ENCODE data around the gene PSMD1. TPM values are rescaled to one million over a fixed set of nuclear protein-coding genes. Genes with fewer than 3 reads are reported as not detected.

Gene PSMD1
- total and polyA plus RNA-seq, 4 donors: 30.1 to 91.1 (median 56.0) TPM

DNA sequence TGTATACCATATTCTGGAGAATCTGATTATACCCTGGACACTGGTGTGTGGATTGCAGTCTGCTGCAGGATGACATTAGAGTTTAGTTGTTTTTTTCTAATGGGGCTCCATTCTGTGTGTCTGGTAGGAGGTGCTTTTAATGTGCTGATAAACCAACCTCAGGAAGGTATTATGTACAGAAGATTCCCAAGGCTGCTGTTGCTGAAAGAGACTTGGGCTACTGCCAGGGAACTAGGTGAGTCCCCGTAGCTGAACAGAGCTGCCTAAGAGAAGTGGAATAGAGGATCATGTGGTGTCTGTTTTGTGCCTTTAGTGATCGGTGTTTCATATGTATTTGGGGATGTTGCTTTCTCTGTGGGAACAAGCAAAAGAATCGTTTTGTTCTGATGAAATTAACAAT lies 44.2 kb upstream of the PSMD1 start:
- Histone ChIP-seq H3K36me3 (ENCODE audit: control insufficient read depth in 4 of 4, insufficient read depth in 4 of 4, low read length in 4 of 4) (no peaks in the 10 kb centered on the region), H3K4me3 (no peak overlapping the region), H3K9ac (ENCODE audit: insufficient read depth in 1 of 2, low read length in 2 of 2) (no peak overlapping the region), H3K4me1 (ENCODE audit: control insufficient read depth in 5 of 5, insufficient read depth in 5 of 5, low read length in 5 of 5) (no peaks in the 10 kb centered on the region), H3K27ac (ENCODE audit: low read depth in 1 of 2, low read length in 1 of 2) (no peak overlapping the region), H3K27me3 (ENCODE audit: control insufficient read depth in 3 of 3, insufficient read depth in 3 of 3, low read length in 2 of 3) (no peaks in the 10 kb centered on the region), H3K9me3 (ENCODE audit: control insufficient read depth in 4 of 4, insufficient read depth in 3 of 4, low read length in 3 of 4) (no peaks in the 10 kb centered on the region)
- DNase-seq (no peak), ATAC-seq (ENCODE audit: insufficient read depth, low FRiP score) (no peak)
- 69 to 85% methylated on average over 3 of the region's 3 CpGs for WGBS, 2 donors
- TF ChIP-seq, protein P1, sequence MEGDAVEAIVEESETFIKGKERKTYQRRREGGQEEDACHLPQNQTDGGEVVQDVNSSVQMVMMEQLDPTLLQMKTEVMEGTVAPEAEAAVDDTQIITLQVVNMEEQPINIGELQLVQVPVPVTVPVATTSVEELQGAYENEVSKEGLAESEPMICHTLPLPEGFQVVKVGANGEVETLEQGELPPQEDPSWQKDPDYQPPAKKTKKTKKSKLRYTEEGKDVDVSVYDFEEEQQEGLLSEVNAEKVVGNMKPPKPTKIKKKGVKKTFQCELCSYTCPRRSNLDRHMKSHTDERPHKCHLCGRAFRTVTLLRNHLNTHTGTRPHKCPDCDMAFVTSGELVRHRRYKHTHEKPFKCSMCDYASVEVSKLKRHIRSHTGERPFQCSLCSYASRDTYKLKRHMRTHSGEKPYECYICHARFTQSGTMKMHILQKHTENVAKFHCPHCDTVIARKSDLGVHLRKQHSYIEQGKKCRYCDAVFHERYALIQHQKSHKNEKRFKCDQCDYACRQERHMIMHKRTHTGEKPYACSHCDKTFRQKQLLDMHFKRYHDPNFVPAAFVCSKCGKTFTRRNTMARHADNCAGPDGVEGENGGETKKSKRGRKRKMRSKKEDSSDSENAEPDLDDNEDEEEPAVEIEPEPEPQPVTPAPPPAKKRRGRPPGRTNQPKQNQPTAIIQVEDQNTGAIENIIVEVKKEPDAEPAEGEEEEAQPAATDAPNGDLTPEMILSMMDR (IDR thresholded peaks at IDR 0.05; ENCODE audit: control extremely low read depth, extremely low read depth): no peak

DNA sequence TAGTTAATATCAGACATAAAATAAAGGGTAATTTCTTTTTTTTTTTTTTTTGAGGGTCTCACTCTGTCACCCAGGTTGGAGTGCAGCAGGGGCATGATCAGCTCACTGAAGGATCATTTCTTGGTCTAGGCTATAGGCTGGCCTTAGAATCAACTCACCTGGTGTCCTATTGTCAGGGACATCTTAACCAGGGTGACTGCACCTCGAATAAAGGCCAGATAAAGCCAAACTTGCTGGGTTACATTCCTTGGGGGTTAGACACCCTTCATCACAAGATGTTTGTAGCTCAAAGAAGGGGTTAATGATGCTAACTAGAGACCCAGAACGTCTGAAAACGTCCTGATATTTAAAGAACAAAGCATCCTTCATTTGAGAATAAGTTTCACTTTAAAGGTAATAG lies 42.8 kb upstream of the PSMD1 start:
- DNase-seq (no peak), ATAC-seq (ENCODE audit: insufficient read depth, low FRiP score) (no peak)
- H3K4me1 ChIP-seq (ENCODE audit: control insufficient read depth in 5 of 5, insufficient read depth in 5 of 5, low read length in 5 of 5): no peaks in the 10 kb centered on the region
- no peak overlapping the region for H3K27ac ChIP-seq (ENCODE audit: low read depth in 1 of 2, low read length in 1 of 2)
- H3K27me3 ChIP-seq (ENCODE audit: control insufficient read depth in 3 of 3, insufficient read depth in 3 of 3, low read length in 2 of 3): no peaks in the 10 kb centered on the region
- H3K9ac ChIP-seq (ENCODE audit: insufficient read depth in 1 of 2, low read length in 2 of 2): no peak overlapping the region
- no peak overlapping the region for H3K4me3 ChIP-seq
- no peaks in the 10 kb centered on the region for H3K9me3 ChIP-seq (ENCODE audit: control insufficient read depth in 4 of 4, insufficient read depth in 3 of 4, low read length in 3 of 4)
- H3K36me3 ChIP-seq (ENCODE audit: control insufficient read depth in 4 of 4, insufficient read depth in 4 of 4, low read length in 4 of 4): no peaks in the 10 kb centered on the region
- TF ChIP-seq, protein P1 (IDR thresholded peaks at IDR 0.05; ENCODE audit: control extremely low read depth, extremely low read depth): no peak
- WGBS, 2 donors: 28 to 35% methylated on average over 3 of the region's 3 CpGs

DNA sequence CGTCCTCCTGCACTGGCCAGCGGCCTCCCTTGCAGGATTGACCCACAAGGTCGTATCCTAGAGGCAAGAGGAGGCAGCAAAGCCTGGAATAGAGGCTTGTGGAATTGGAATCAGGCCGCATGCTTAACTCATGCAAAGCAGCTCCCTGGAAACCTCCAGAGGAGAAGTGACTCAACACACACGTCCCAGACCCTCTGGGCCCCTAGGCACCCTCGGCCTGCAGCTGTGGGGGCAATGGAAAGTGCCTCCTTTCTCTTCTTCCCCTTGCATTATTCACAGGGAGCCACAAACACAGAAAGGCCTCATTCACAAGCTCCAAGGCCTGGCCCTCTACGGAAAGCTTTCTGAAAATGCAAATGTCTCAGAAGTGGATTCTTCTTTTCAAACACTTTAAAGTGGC lies 41.2 kb upstream of the PSMD1 start:
- Histone ChIP-seq H3K27ac (ENCODE audit: low read depth in 1 of 2, low read length in 1 of 2) (no peak overlapping the region), H3K9ac (ENCODE audit: insufficient read depth in 1 of 2, low read length in 2 of 2) (no peak overlapping the region), H3K4me1 (ENCODE audit: control insufficient read depth in 5 of 5, insufficient read depth in 5 of 5, low read length in 5 of 5) (no peaks in the 10 kb centered on the region), H3K9me3 (ENCODE audit: control insufficient read depth in 4 of 4, insufficient read depth in 3 of 4, low read length in 3 of 4) (no peaks in the 10 kb centered on the region), H3K4me3 (no peak overlapping the region), H3K36me3 (ENCODE audit: control insufficient read depth in 4 of 4, insufficient read depth in 4 of 4, low read length in 4 of 4) (no peaks in the 10 kb centered on the region), H3K27me3 (ENCODE audit: control insufficient read depth in 3 of 3, insufficient read depth in 3 of 3, low read length in 2 of 3) (no peaks in the 10 kb centered on the region)
- ATAC-seq (ENCODE audit: insufficient read depth, low FRiP score) (no peak), DNase-seq (no peak)
- TF ChIP-seq, protein P1 (IDR thresholded peaks at IDR 0.05; ENCODE audit: control extremely low read depth, extremely low read depth): no peak
- WGBS, 2 donors: 70 to 77% methylated on average over 7 of the region's 7 CpGs

DNA sequence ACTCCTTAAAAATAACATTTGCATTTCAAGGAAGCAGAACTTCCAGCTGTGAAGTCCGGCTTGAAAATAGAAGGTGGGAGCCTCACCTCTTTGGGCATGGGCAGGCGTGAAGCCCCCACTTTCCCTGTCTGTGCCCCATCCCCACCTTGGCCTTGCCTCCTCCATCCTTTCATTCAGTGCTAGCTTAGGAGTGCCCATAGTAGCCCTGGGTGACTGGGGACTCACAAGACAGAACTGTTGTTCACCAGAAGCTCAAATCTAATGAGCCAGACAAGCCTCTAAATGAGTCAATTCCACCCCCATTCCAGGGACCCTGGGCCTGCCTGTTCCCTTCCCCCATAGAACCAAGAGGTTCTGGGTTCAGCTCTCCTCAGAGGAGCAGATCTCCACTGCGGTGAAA lies 40.7 kb upstream of the PSMD1 start:
- Histone ChIP-seq H3K27ac (ENCODE audit: low read depth in 1 of 2, low read length in 1 of 2) (no peak overlapping the region), H3K27me3 (ENCODE audit: control insufficient read depth in 3 of 3, insufficient read depth in 3 of 3, low read length in 2 of 3) (no peaks in the 10 kb centered on the region), H3K9me3 (ENCODE audit: control insufficient read depth in 4 of 4, insufficient read depth in 3 of 4, low read length in 3 of 4) (no peaks in the 10 kb centered on the region), H3K36me3 (ENCODE audit: control insufficient read depth in 4 of 4, insufficient read depth in 4 of 4, low read length in 4 of 4) (no peaks in the 10 kb centered on the region), H3K9ac (ENCODE audit: insufficient read depth in 1 of 2, low read length in 2 of 2) (no peak overlapping the region), H3K4me3 (no peak overlapping the region), H3K4me1 (ENCODE audit: control insufficient read depth in 5 of 5, insufficient read depth in 5 of 5, low read length in 5 of 5) (no peaks in the 10 kb centered on the region)
- ATAC-seq (ENCODE audit: insufficient read depth, low FRiP score) (no peak), DNase-seq (no peak)
- TF ChIP-seq, protein P1 (IDR thresholded peaks at IDR 0.05; ENCODE audit: control extremely low read depth, extremely low read depth): no peak
- WGBS, 2 donors: 91 to 92% methylated on average over 3 of the region's 3 CpGs

All from lung (tissue), 12 donors.